ENCODE measurements around the gene RAC2.

RAC2 gene

GRCh38 chr22:37244114-37244921 lies at the start of gene RAC2:
Gene RAC2 (minus strand): TSS chr22:37244269. CDS start chr22:37244148, 121 bp downstream.
- peak; percentile 88 to 90 for DNase-seq

- no peak for DNase-seq
Measured at GRCh38 chr22:37293172-37293571, 49.1 kb upstream of the RAC2 start.

DNA sequence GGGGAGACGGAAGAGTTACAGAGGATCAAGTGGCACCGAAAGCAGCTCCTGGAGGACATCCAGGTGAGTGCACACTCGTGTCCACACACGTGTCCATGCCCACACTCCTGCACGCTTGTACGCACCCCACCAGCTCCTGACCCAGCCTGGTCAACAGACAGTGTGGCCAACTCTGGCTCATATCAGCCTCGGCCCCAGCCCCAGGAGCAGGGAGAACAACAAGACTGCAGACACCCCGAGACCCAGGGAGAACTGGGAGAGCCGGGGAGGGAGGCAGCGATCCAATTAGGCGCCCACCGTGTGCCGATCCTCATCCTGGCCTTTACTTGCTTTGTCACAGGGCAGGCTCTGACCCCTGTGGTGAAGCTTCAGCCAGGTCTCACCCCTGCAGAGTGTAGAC lies 48.6 kb upstream of the RAC2 start:
- no peak for DNase-seq

- DNase-seq, result no peak
Measured at GRCh38 chr22:37291559-37292298, 47.7 kb upstream of the RAC2 start.

DNA sequence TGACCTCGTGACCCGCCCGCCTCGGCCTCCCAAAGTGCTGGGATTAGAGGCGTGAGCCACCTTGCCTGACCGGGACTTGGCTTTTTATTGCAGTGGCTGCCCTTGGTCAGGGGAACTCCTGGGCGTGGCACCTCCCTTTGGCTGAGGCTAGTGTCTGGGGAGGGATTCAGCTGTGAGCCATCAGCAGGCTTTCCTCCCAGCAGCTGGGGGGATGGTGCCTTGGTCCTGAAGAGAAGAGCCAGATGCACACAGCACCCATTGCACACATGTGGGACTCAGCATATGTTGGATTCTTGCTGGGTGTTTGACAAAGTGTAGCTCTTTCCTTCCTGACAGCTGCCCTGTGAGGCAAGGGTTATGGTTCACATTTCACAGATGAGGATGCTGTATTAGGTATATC lies 46.7 kb upstream of the RAC2 start:
- DNase-seq, result no peak

- no peak for DNase-seq
Measured at GRCh38 chr22:37289156-37289735, 45.2 kb upstream of the RAC2 start.

- no peak for DNase-seq
Measured at GRCh38 chr22:37288521-37288920, 44.5 kb upstream of the RAC2 start.

- no peak for DNase-seq
Measured at GRCh38 chr22:37287550-37287951, 43.5 kb upstream of the RAC2 start.

- DNase-seq, result no peak
Measured at GRCh38 chr22:37285937-37286336, 41.9 kb upstream of the RAC2 start.

DNA sequence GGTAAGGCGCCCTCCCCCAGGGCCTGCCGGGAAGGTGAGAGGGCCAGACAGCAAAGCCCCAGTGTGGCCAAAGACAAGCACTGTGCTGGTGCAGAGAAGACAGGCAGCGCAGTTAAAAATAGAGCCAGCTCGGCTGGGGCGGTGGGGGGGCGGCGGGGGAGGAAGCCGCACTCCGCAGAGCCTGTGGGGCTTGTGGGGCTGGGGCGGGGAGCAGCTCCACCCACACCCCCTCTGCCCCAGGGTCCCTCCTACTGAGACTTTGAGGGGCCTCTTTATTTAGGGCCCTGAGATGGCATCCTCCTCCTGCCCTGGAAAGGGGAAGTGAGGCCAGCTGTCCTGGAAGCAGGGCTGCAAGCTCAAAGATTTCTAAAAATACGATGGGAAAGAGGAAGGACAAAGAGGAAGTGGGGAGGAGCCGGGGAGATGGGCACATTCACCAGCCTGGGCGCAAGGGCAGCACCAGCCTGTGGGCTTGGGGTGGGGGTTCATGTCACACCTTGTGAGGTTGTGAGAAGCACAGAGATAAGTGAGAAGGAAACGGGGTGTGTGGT lies 40.8 kb upstream of the RAC2 start:
- peak; percentile 88 to 90 for DNase-seq

GRCh38 chr22:37284126-37284804 lies 40.2 kb upstream of the RAC2 start:
- peak; percentile 64 to 76 for DNase-seq

GRCh38 chr22:37283393-37283937 lies 39.4 kb upstream of the RAC2 start:
- DNase-seq, result peak; percentile 59 to 80

DNA sequence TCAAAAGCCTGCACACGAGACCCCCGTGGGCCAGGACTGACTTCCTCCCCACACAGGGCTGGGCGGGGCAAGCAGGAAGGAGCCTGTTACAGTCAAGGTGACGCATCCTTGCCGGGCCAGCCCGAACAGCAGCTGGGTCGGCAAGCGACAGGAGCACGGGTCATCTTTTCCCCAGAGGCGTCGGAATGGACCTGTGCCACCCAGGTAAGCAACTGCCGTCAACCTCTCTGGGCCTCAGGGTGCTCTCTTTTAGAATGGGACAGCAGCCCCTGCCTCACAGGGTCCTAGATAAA lies 38.3 kb upstream of the RAC2 start, which contains the start of gene CYTH4:
CYTH4 (plus strand) TSS at position 124 of the 293 bp plus-strand sequence; CDS start at position 186, 62 bp downstream.
- DNase-seq, result peak; percentile 77 to 90

DNA sequence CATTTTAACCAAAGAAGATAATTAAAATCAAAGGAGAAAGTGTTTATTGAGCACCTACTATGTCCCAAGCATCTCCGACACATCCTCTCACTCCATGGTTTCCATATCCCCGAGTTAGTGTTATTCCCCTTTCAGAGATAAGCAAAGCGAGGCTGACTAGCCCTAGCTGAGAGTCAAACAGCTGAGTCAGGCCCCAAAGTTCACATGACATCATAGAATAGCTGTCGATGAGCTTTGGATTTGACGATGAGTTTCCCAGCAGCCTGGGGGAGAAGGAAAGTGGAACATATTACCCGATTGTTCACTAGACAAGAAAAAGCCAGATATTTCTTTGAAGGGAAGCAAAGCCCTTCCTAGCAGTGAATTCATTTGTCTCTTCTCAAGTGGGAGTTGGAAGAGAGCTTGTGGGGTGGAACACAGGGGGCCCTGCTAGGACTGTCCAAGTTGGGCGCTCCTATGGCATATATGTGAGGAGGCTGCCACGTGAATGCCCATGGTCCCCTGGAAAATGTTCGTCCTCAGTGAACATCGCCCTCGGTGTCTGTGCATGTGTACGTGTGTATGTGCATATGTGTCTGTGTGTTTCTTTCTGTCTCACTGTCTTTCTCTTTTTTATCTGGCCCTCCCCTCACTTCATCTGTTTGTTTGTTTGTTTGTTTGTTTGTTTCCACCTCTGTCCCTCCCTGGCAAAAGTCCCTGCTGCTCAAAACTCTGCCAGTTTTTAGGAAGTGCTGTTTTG lies 37.7 kb upstream of the RAC2 start:
- peak in 1 of 2 donors; percentile 63 for DNase-seq

DNA sequence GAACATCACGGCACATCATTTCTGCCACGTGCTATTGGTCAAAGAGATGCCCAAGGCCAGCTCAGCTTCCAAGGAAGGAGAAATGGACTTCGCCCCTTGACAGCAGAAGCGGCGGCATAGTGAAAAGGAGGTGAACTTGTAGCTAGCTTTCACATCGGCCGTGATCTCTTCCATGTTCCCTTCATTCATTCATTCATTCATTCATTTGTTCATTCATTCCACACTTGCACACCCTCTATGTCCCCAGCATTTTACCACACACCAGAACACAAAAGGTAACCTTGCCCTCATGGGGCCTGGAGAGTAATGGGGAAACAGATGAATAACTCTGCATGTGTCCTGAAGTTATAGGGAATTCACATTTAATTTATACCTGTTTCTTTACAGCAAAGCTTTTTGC lies 37.1 kb upstream of the RAC2 start:
- DNase-seq, result no peak

- DNase-seq, result no peak
Measured at GRCh38 chr22:37280718-37281117, 36.6 kb upstream of the RAC2 start.

GRCh38 chr22:37279331-37280181 lies 35.5 kb upstream of the RAC2 start:
- DNase-seq, result no peak

DNA sequence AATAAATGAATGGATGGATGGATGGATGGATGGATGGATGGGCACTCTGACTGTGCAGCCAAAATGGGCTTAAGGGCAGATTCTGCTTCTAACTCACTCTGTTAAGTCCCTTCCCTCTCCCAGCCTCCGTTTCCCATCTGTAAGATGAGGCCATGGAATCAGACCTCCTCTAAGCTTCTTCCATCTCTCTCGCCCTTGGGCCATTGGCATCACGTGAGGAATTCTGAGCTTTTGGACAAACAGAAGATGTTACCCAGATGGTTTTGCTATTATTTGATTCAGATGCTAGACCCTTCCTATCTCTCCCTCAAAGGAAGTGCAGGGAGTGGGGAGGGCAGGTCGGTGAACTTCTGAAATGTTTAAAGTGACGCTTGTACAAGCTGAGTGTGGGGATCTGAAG lies 34.2 kb upstream of the RAC2 start:
- DNase-seq, result no peak

GRCh38 chr22:37277384-37277783 lies 33.3 kb upstream of the RAC2 start:
- no peak for DNase-seq

DNA sequence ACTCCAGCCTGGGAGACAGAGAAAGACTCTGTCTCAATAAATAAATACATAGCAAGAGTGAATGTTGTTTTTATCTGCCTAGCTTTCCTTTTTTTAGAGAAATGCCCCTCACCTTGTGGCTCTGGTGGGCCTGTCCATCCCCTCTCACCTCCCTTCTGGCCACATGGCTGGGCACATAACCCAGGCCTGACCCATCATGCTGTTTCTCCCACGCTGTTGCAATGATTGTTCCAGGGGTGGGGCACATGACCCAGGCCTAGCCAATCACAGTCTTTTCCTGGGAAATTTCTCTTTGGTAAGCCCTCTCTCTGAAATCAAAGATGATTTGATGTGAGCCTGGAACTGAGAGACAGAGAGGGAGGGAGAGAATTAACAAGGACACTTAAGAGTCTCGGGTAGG lies 32.7 kb upstream of the RAC2 start:
- DNase-seq, result peak; percentile 59 to 70

DNA sequence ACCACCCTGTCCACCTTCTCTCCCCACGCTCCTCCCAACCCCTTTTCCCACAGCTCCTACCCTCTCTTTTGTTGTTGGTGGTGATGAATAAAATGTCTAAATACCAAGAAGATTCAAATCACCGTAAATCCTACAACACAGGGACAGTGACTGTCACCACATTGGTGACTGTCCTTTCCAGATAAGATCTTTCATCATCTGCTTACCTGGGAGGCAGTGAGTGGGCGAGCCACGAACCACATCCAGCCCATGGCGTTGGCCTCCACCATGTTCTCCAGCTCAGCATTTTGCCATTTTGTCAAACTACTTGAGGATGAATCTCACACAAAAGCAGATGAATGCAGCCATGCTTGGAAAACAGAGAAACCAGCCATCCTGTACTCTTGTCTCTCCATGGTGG lies 31.6 kb upstream of the RAC2 start:
- no peak for DNase-seq

Measured in inflammatory macrophage treated with lipopolysaccharide for 1 hour (primary cell).